PC-3 (cell line): ENCODE data around the gene MPZL1. TPM values are rescaled to one million over a fixed set of nuclear protein-coding genes. Genes with fewer than 3 reads are reported as not detected.

Experiments used
- ATAC-seq: fragments of 200-7000 bp; cut with Tn5 transposase; 2 replicates; pipeline ENCODE4 v1.9.1; 2020; ENCODE audit warnings: mild to moderate bottlenecking, moderate library complexity
- BruUV-seq: library from RNA; stranded (reverse); fragments of 400-500 nt; replicated peaks from 2 replicates; lab custom pipeline; 2021; lab: Mats Ljungman, UMichigan
- CTCF ChIA-PET: fragments of 300-600 bp; sonication (Branson Sonifier 250); formaldehyde crosslinking; loops from one replicate; lab custom pipeline; 2022; ENCODE audit warnings: antibody characterized with exemption; lab: Charles Lee
- POLR2A ChIA-PET: fragments of 300-600 bp; sonication (Branson Sonifier 250); formaldehyde crosslinking; loops from one replicate; lab custom pipeline; 2022; ENCODE audit warnings: antibody characterized with exemption; ENCODE audit not compliant: unreplicated experiment; lab: Charles Lee
- DNase-seq: peaks from one replicate; pipeline ENCODE4 v3.0.0-alpha.2; 2015
- H2AFZ ChIP-seq: fragments of 300-600 bp; sonication (generic); 2 replicates; pipeline ENCODE4 v1.6.0; 2016; ENCODE audit warnings: antibody characterized with exemption, low read length
- H3F3A ChIP-seq: fragments of 300-600 bp; sonication (generic); one replicate; pipeline ENCODE4 v1.6.0; 2017; ENCODE audit warnings: antibody characterized with exemption, low read length, control low read depth, mild to moderate bottlenecking; ENCODE audit not compliant: unreplicated experiment
- H3K27ac ChIP-seq: fragments of 300-600 bp; sonication (generic); 2 replicates; pipeline ENCODE4 v1.5.1; 2016; ENCODE audit warnings: mild to moderate bottlenecking, low read length
- H3K27me3 ChIP-seq: fragments of 300-600 bp; sonication (generic); 2 replicates; pipeline ENCODE4 v1.6.1; 2016; ENCODE audit warnings: low read length, mixed read lengths
- H3K36me3 ChIP-seq: fragments of 300-600 bp; sonication (generic); 2 replicates; pipeline ENCODE4 v1.6.1; 2016; ENCODE audit warnings: low read depth, mixed run types, low read length, mixed read lengths
- H3K4me1 ChIP-seq: fragments of 300-600 bp; sonication (generic); 2 replicates; pipeline ENCODE4 v1.5.1; 2016; ENCODE audit warnings: low read length; ENCODE audit not compliant: insufficient read depth
- H3K4me2 ChIP-seq: fragments of 300-600 bp; sonication (generic); 2 replicates; pipeline ENCODE4 v1.6.0; 2016; ENCODE audit warnings: low read length
- H3K4me3 ChIP-seq: fragments of 300-600 bp; sonication (generic); 2 replicates; pipeline ENCODE4 v1.5.1; 2016; ENCODE audit warnings: mild to moderate bottlenecking, low read length, mixed read lengths
- H3K79me2 ChIP-seq: fragments of 300-600 bp; sonication (generic); 2 replicates; pipeline ENCODE4 v1.6.1; 2017; ENCODE audit warnings: low read length, mixed read lengths
- H3K9ac ChIP-seq: fragments of 300-600 bp; sonication (generic); 2 replicates; pipeline ENCODE4 v1.6.0; 2016; ENCODE audit warnings: mild to moderate bottlenecking, low read length
- H3K9me2 ChIP-seq: fragments of 300-600 bp; sonication (generic); replicated peaks from 2 replicates; pipeline ENCODE4 v1.6.1; 2016; ENCODE audit warnings: mixed run types, low read length, mixed read lengths
- H3K9me3 ChIP-seq: fragments of 300-600 bp; sonication (generic); 2 replicates; pipeline ENCODE4 v1.6.1; 2016; ENCODE audit warnings: low read length, mixed read lengths
- H4K20me1 ChIP-seq: fragments of 300-600 bp; sonication (generic); 2 replicates; pipeline ENCODE4 v1.6.1; 2016; ENCODE audit warnings: low read length, mixed read lengths
- CTCF ChIP-seq: fragments of 300-600 bp; sonication (generic); conservative IDR thresholded peaks from 2 replicates; pipeline ENCODE4 v1.5.1; 2017; ENCODE audit warnings: antibody characterized with exemption, low read depth, mild to moderate bottlenecking, low read length
- EZH2 ChIP-seq: fragments of 300-600 bp; sonication (generic); IDR thresholded peaks from one replicate; pipeline ENCODE4 v1.6.1; 2017; ENCODE audit warnings: antibody characterized with exemption, mild to moderate bottlenecking, low read length; ENCODE audit not compliant: unreplicated experiment
- EZH2phosphoT487 ChIP-seq: fragments of 300-600 bp; sonication (generic); IDR thresholded peaks from 2 replicates; pipeline ENCODE4 v1.6.1; 2018; ENCODE audit warnings: mild to moderate bottlenecking, antibody characterized with exemption, low read length, borderline replicate concordance
- intact Hi-C: fragments of 100-400 bp; cut with micrococcal nuclease; formaldehyde crosslinking; loops from 2 replicates; pipeline ENCODE4 v1.9.0; 2023
- total RNA-seq: library from RNA; depleted of rRNA; stranded (reverse); fragments of >200 nt; gene quantifications from 2 replicates; pipeline ENCODE4 v1.2.3, GENCODE V29; 2014

The MPZL1 gene
- total RNA-seq, 1 experiment from 2014 or later: 86.5 TPM

GRCh38 chr1:167673265-167673664 is 48.5 kb upstream of the MPZL1 start:
- Histone ChIP-seq H3K4me1 (no peaks in the 10 kb centered on the region), H3K36me3 (no peaks in the 10 kb centered on the region), H3K27ac (no peak overlapping the region), H3K9me2 (no peaks in the 10 kb centered on the region), H2AFZ (no peak overlapping the region), H3K79me2 (no peaks in the 10 kb centered on the region), H3K9me3 (no peaks in the 10 kb centered on the region), H3K27me3 (peaks cover 24% of the 10 kb centered on the region; the same call in 1 of the 2 replicates), H3K9ac (no peak overlapping the region), H3F3A (no peaks in the 10 kb centered on the region), H3K4me2 (no peak overlapping the region), H4K20me1 (no peaks in the 10 kb centered on the region), H3K4me3 (no peak overlapping the region)
- ATAC-seq (no peak), DNase-seq (no peak)
- no TSS peak for BruUV-seq
- ChIA-PET CTCF (no interaction called here), POLR2A (no interaction called here)
- intact Hi-C loops: no loop called here
- no peak for TF ChIP-seq CTCF
- TF ChIP-seq EZH2phosphoT487: no peak
- TF ChIP-seq EZH2: no peak

GRCh38 chr1:167674156-167674555 is 47.6 kb upstream of the MPZL1 start:
- ChIA-PET POLR2A (no interaction called here), CTCF (no interaction called here)
- Histone ChIP-seq H3K79me2 (no peaks in the 10 kb centered on the region), H3K4me3 (no peak overlapping the region), H3K9ac (no peak overlapping the region), H3K9me2 (no peaks in the 10 kb centered on the region), H3F3A (no peaks in the 10 kb centered on the region), H3K4me2 (no peak overlapping the region), H3K27ac (no peak overlapping the region), H2AFZ (no peak overlapping the region), H4K20me1 (no peaks in the 10 kb centered on the region), H3K27me3 (peaks cover 24% of the 10 kb centered on the region; the same call in 1 of the 2 replicates), H3K9me3 (no peaks in the 10 kb centered on the region), H3K36me3 (no peaks in the 10 kb centered on the region), H3K4me1 (no peaks in the 10 kb centered on the region)
- intact Hi-C loops: no loop called here
- ATAC-seq (no peak), DNase-seq (no peak)
- BruUV-seq: no TSS peak
- TF ChIP-seq EZH2phosphoT487: no peak
- no peak for TF ChIP-seq EZH2
- no peak for TF ChIP-seq CTCF

- ChIA-PET POLR2A (no interaction called here), CTCF (no interaction called here)
- Histone ChIP-seq H3K27ac (no peak overlapping the region), H3K36me3 (no peaks in the 10 kb centered on the region), H2AFZ (no peak overlapping the region), H3K4me2 (no peak overlapping the region), H3K9ac (no peak overlapping the region), H4K20me1 (no peaks in the 10 kb centered on the region), H3K4me3 (no peak overlapping the region), H3K9me3 (no peaks in the 10 kb centered on the region), H3K79me2 (no peaks in the 10 kb centered on the region), H3K9me2 (no peaks in the 10 kb centered on the region), H3K27me3 (peaks cover 24% of the 10 kb centered on the region; the same call in 1 of the 2 replicates), H3K4me1 (no peaks in the 10 kb centered on the region), H3F3A (no peaks in the 10 kb centered on the region)
- no TSS peak for BruUV-seq
- TF ChIP-seq CTCF: no peak
- DNase-seq (no peak), ATAC-seq (no peak)
- intact Hi-C loops: no loop called here
These were observed 46.3 kb upstream of the MPZL1 start for GRCh38 chr1:167675440-167675839.
